ENCODE data around the gene DLGAP1.

Gene DLGAP1

DNA sequence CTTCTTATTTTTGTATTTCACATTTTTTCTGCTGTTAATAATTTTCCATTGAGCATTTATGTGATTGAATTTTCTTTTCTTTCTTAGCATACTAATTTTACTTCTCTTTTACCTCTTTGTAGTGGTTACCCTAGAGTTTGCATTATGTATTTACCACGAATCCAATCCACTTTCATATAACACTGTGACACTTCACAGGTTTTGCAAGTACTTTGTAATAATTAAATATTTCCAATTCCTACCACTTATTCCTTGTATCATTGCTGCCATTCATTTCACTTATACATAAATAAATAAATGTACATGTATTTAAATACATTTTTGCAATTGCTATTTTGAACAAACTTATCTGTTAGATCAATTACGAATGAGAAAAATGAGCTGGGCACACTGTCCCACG is 894.4 kb downstream of the DLGAP1 start:
- H3K27ac ChIP-seq (ENCODE audit: insufficient read depth, low read depth, low read length, poor library complexity, severe bottlenecking): no peak overlapping the region
- H3K36me3 ChIP-seq (ENCODE audit: control insufficient read depth, insufficient read depth, low read length): no peaks in the 10 kb centered on the region
- WGBS, 2 experiments: 93 to 95% methylated on average over 3 of the region's 3 CpGs
- no peaks in the 10 kb centered on the region for H3K4me1 ChIP-seq (ENCODE audit: control insufficient read depth, insufficient read depth, low read length)
- no peaks in the 10 kb centered on the region for H3K27me3 ChIP-seq (ENCODE audit: control insufficient read depth, insufficient read depth, low read length, poor library complexity, severe bottlenecking)
- H3K4me3 ChIP-seq (ENCODE audit: insufficient read depth, low read depth, low read length): no peak overlapping the region
- H3K9me3 ChIP-seq (ENCODE audit: control insufficient read depth, low read length): no peaks in the 10 kb centered on the region

DNA sequence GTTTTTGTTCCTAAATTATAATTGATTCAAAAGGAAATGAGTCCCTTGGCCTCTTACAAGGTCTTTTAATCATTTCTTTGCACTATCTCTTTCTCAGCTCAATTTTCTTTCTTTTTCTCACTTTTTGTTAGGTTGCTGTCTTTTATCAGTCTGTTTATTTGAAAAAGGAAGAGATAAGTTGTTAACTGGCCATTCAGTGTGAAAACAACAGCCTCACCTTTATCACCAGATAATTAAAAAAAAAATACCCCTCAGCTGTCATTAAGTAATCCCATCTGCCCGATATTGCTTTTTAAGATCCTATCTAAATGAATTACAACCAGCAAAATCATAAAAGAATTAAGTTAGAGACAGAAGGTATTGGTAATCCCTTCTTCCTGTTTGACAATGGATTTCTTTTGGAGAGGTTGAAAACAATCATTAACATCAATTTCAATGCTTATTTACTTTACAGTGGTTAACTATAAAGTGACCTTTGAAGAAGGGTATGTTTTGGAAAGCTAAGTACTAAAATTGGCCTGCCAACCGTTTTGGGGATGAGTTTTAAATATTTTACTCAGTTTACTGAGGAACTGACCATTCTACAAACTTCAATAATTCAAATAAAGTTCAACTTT is 900.2 kb downstream of the DLGAP1 start:
- Histone ChIP-seq H3K4me3 (ENCODE audit: insufficient read depth, low read depth, low read length) (no peak overlapping the region), H3K36me3 (ENCODE audit: control insufficient read depth, insufficient read depth, low read length) (no peaks in the 10 kb centered on the region), H3K27ac (ENCODE audit: insufficient read depth, low read depth, low read length, poor library complexity, severe bottlenecking) (peak overlapping the region; percentile 36), H3K27me3 (ENCODE audit: control insufficient read depth, insufficient read depth, low read length, poor library complexity, severe bottlenecking) (no peaks in the 10 kb centered on the region), H3K9me3 (ENCODE audit: control insufficient read depth, low read length) (no peaks in the 10 kb centered on the region), H3K4me1 (ENCODE audit: control insufficient read depth, insufficient read depth, low read length) (peaks cover 22% of the 10 kb centered on the region)
- 15 to 33% methylated on average over 1 to 2 of the region's 2 CpGs for WGBS, 2 experiments

DNA sequence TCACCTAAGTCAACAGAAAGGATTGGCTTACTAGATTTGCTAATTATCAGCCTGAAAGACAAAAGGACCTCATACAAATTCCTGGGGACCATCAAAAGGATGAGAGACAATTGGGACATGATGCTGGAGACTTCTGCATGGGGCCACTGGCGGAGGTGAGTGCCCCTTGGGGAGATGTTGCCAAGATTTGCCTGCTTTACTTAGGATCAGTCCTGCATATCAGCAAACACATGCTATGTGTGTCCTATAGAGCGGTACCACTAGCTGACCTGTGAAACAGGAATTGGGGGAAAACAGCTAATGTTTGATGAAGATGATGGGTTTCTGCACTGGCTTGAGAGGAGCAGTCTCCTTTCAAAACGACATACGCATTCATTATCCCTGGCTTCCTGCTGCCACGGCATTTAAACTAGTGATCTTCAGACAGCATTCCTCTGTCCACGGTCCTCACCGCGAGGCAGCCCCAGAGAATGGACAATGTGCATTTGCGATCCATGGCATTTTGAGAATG is 901.0 kb downstream of the DLGAP1 start:
- WGBS, 2 experiments: 5 to 7% methylated on average over 9 of the region's 9 CpGs
- Histone ChIP-seq H3K9me3 (ENCODE audit: control insufficient read depth, low read length) (no peaks in the 10 kb centered on the region), H3K4me3 (ENCODE audit: insufficient read depth, low read depth, low read length) (no peak overlapping the region), H3K27ac (ENCODE audit: insufficient read depth, low read depth, low read length, poor library complexity, severe bottlenecking) (peak overlapping the region; percentile 16), H3K27me3 (ENCODE audit: control insufficient read depth, insufficient read depth, low read length, poor library complexity, severe bottlenecking) (no peaks in the 10 kb centered on the region), H3K36me3 (ENCODE audit: control insufficient read depth, insufficient read depth, low read length) (no peaks in the 10 kb centered on the region), H3K4me1 (ENCODE audit: control insufficient read depth, insufficient read depth, low read length) (peaks cover 22% of the 10 kb centered on the region)

DNA sequence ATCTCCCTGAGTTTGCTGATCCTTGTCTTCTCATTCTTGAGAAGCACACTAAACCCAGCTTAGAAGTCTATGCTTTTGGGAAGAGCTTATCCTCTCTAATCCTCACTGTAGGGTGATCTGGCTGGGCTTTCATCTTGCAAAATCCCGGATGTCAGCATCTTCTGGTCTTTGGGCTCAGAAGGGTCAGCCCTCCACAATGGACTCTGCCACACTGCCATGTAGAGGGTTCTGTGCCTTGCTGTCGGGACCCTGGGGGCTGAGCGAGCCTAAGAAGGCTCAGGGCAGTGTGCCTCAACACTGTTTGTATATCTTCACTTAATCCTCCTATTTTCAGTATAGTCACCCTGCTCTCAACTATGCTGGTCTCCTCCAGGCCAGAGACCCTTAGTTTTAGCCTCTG is 902.8 kb downstream of the DLGAP1 start:
- H3K4me1 ChIP-seq (ENCODE audit: control insufficient read depth, insufficient read depth, low read length): peaks cover 22% of the 10 kb centered on the region
- 50 to 56% methylated on average over 3 of the region's 3 CpGs for WGBS, 2 experiments
- no peaks in the 10 kb centered on the region for H3K27me3 ChIP-seq (ENCODE audit: control insufficient read depth, insufficient read depth, low read length, poor library complexity, severe bottlenecking)
- H3K4me3 ChIP-seq (ENCODE audit: insufficient read depth, low read depth, low read length): no peak overlapping the region
- H3K27ac ChIP-seq (ENCODE audit: insufficient read depth, low read depth, low read length, poor library complexity, severe bottlenecking): no peak overlapping the region
- H3K36me3 ChIP-seq (ENCODE audit: control insufficient read depth, insufficient read depth, low read length): no peaks in the 10 kb centered on the region
- no peaks in the 10 kb centered on the region for H3K9me3 ChIP-seq (ENCODE audit: control insufficient read depth, low read length)

DNA sequence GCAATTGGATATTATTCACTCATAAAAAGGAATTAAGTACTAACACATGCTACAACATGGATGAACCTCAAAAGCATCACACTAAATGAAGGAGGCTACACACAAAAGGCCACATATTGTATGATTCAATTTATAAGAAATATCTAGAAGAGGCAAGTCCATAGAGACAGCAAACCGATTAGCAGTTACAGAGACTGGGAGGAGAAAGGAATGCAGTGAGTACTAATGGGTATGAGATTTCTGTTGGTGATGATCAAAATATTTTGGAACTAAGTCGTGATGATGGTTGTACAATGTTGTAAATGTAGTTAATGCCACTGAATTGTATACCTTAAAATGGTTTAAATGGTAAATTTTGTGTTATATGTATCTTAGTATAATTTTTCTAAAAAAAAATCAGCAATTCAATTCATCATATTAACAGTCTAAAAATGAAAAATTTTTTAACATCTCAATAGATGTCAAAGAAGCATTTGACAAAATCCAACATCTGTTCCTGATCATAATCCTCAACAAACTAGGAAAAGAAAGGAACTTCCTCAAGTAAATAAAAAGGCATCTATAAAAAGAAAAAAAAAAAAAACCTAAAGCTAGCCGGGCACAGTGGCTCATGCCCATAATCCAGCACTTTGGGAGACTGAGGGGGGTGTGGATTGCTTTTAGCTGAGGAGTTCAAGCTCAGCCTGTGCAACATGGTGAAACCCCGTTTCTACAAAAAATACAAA is 907.1 kb downstream of the DLGAP1 start:
- Histone ChIP-seq H3K27ac (ENCODE audit: insufficient read depth, low read depth, low read length, poor library complexity, severe bottlenecking) (no peak overlapping the region), H3K36me3 (ENCODE audit: control insufficient read depth, insufficient read depth, low read length) (no peaks in the 10 kb centered on the region), H3K4me3 (ENCODE audit: insufficient read depth, low read depth, low read length) (no peak overlapping the region), H3K9me3 (ENCODE audit: control insufficient read depth, low read length) (no peaks in the 10 kb centered on the region), H3K27me3 (ENCODE audit: control insufficient read depth, insufficient read depth, low read length, poor library complexity, severe bottlenecking) (no peaks in the 10 kb centered on the region), H3K4me1 (ENCODE audit: control insufficient read depth, insufficient read depth, low read length) (peaks cover 3% of the 10 kb centered on the region)
- WGBS, 2 experiments: 84 to 95% methylated on average over 4 of the region's 4 CpGs

DNA sequence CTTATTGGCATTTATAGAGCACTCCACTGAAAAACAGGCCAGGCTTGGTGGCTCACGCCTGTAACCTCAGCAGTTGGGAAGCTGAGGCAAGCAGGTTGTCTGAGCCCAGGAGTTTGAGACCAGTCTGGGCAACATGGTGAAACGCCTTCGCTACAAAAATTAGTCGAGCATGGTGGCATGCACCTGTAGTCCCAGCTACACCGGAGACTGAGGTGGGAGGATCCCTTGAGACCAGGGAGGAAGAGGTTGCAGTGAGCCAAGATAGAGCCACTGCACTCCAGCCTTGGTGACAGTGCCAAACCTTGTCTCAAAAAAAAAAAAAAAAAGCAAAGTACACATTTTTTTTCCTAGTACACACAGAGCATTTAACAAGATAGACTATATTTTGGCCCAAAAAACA is 909.0 kb downstream of the DLGAP1 start:
- 93 to 95% methylated on average over 5 of the region's 5 CpGs for WGBS, 2 experiments
- Histone ChIP-seq H3K4me1 (ENCODE audit: control insufficient read depth, insufficient read depth, low read length) (no peaks in the 10 kb centered on the region), H3K27me3 (ENCODE audit: control insufficient read depth, insufficient read depth, low read length, poor library complexity, severe bottlenecking) (no peaks in the 10 kb centered on the region), H3K27ac (ENCODE audit: insufficient read depth, low read depth, low read length, poor library complexity, severe bottlenecking) (no peak overlapping the region), H3K4me3 (ENCODE audit: insufficient read depth, low read depth, low read length) (no peak overlapping the region), H3K9me3 (ENCODE audit: control insufficient read depth, low read length) (no peaks in the 10 kb centered on the region), H3K36me3 (ENCODE audit: control insufficient read depth, insufficient read depth, low read length) (no peaks in the 10 kb centered on the region)

DNA sequence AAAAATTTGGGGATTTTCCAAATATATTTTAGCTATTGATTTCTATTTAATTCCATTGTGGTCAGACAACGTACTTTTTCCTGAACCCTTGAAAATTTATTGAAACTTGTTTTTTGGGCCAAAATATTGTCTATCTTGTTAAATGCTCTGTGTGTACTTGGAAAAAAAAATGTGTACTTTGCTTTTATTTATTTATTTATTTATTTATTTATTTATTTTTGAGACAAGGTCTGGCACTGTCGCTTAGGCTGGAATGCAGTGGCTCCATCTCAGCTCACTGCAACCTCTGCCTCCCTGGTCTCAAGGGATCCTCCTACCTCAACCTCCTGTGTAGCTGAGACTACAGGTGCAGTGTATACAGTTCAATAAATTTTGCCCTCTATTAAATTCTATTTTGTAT is 910.6 kb downstream of the DLGAP1 start:
- H3K27me3 ChIP-seq (ENCODE audit: control insufficient read depth, insufficient read depth, low read length, poor library complexity, severe bottlenecking): no peaks in the 10 kb centered on the region
- H3K9me3 ChIP-seq (ENCODE audit: control insufficient read depth, low read length): no peaks in the 10 kb centered on the region
- no peaks in the 10 kb centered on the region for H3K36me3 ChIP-seq (ENCODE audit: control insufficient read depth, insufficient read depth, low read length)
- no peak overlapping the region for H3K4me3 ChIP-seq (ENCODE audit: insufficient read depth, low read depth, low read length)
- 78 to 100% methylated on average over 2 of the region's 2 CpGs for WGBS, 2 experiments
- no peaks in the 10 kb centered on the region for H3K4me1 ChIP-seq (ENCODE audit: control insufficient read depth, insufficient read depth, low read length)
- no peak overlapping the region for H3K27ac ChIP-seq (ENCODE audit: insufficient read depth, low read depth, low read length, poor library complexity, severe bottlenecking)

DNA sequence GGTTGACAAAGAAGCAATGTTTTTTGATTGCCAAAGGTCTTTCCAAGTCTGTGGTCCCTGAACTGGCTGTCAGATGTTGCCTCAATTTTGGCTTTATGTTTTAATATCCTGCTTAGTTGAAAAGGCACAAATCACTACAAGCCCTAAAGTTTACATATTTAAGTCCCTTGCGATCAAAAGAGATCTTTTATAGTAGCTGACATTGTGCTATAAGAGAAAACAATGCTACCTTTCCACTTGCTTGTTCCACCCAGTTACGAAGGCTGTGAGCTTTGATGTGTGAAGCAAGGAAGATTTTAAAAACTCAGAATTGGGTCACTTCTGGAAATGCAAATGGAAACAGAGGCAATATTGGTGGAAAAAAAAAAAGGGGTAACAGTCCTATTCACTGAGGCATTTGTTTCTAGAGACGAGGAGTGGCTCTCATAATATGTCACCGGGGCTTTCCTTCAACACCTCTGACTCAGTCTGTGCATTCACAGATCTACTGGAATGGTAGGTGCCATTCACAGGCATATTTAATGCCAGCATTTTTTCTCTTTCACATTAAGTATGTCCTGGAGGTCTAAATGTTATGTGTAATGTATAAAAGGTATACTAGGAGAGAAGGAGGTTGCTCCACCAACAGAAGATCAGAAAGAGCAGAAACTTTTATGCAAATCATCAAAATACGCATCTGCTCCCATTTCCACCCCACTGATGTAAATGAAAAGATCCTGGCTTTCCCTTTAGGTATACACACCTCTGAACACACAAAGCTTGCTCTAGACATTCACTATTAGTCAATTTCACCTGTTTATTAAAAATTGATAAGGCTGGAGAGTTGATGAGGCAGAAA is 913.3 kb downstream of the DLGAP1 start:
- no peaks in the 10 kb centered on the region for H3K9me3 ChIP-seq (ENCODE audit: control insufficient read depth, low read length)
- H3K27me3 ChIP-seq (ENCODE audit: control insufficient read depth, insufficient read depth, low read length, poor library complexity, severe bottlenecking): no peaks in the 10 kb centered on the region
- no peaks in the 10 kb centered on the region for H3K4me1 ChIP-seq (ENCODE audit: control insufficient read depth, insufficient read depth, low read length)
- H3K36me3 ChIP-seq (ENCODE audit: control insufficient read depth, insufficient read depth, low read length): no peaks in the 10 kb centered on the region
- WGBS, 2 experiments: 93 to 94% methylated on average over 5 of the region's 5 CpGs
- H3K27ac ChIP-seq (ENCODE audit: insufficient read depth, low read depth, low read length, poor library complexity, severe bottlenecking): no peak overlapping the region
- no peak overlapping the region for H3K4me3 ChIP-seq (ENCODE audit: insufficient read depth, low read depth, low read length)

DNA sequence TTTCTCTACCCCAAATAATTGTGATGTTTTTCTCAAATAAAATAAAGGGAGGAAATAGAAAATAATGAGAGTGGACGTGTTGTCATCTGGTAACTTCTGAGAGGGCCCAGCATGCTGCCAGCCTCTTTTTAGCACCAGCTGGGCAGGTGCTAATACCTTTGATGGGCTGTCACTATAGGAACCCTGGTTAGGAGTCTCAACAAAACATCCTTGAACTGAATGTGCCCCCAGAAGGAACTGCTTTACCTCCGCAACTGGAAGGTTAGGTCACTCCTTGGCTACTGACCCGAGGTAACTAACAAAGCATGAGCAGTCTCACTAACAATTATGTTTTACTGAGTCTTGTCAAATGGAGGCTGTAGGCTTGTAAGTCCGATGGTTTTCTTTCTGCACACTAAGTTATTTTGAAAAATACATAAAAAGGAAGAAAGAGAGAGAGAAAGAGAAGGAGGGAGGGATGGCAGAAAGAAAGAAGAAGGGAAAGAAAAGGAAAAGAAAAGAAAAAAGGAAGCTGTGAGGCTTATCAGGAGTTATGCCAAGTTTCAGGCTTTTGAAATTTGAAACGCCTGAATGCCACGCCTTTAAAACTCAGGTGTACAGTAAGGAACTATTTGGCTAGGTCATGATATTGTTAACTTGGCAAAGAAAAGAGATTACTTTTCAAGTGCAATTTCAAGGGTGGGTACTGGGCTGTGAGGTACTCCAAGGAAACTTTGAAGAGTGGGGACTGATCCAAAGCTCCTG is 914.1 kb downstream of the DLGAP1 start:
- H3K27ac ChIP-seq (ENCODE audit: insufficient read depth, low read depth, low read length, poor library complexity, severe bottlenecking): no peak overlapping the region
- H3K9me3 ChIP-seq (ENCODE audit: control insufficient read depth, low read length): no peaks in the 10 kb centered on the region
- WGBS, 2 experiments: 75 to 88% methylated on average over 5 to 6 of the region's 6 CpGs
- H3K36me3 ChIP-seq (ENCODE audit: control insufficient read depth, insufficient read depth, low read length): no peaks in the 10 kb centered on the region
- no peaks in the 10 kb centered on the region for H3K4me1 ChIP-seq (ENCODE audit: control insufficient read depth, insufficient read depth, low read length)
- no peaks in the 10 kb centered on the region for H3K27me3 ChIP-seq (ENCODE audit: control insufficient read depth, insufficient read depth, low read length, poor library complexity, severe bottlenecking)
- no peak overlapping the region for H3K4me3 ChIP-seq (ENCODE audit: insufficient read depth, low read depth, low read length)
